ENCODE measurements around the gene RAB11FIP3. TPM values are rescaled to one million over a fixed set of nuclear protein-coding genes. Genes with fewer than 3 reads are reported as not detected.
A peak's percentile ranks its signal among the peaks of the same experiment; 100 is the strongest.

Gene RAB11FIP3
- total and polyA plus RNA-seq, 2 of the 13 experiments (the other 11 are each of a cell fraction or from before 2014, with no cell fraction given): 34.3 to 57.6 TPM

DNA sequence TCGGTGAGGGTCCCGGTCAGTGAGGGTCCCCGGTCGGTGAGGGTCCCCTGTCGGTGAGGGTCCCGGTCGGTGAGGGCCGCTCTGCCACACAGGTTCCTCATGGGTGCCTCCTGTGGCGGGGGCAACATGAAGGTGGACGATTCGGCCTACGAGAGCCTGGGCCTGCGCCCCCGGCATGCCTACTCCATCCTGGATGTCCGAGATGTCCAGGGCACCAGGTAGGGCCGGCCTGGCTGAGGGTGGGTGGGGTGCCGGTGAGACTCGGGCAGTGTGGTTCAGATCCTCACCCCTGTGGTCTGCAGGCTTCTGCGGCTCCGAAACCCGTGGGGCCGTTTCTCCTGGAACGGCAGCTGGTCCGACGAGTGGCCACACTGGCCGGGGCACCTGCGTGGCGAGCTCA, 125.8 kb downstream of the RAB11FIP3 start:
- FAIRE-seq (no peak), DNase-seq (ENCODE audit: low spot score) (no peak), ATAC-seq (no peak)
- H3K4me2 ChIP-seq (ENCODE audit: low read depth, low read length): no peak overlapping the region
- in situ Hi-C loops (cut with HindIII; ENCODE audit: extremely low pct_ligation_motif_present, low pct_unique_long_range_greater_than_20kb) (no loop called here), intact Hi-C loops (cut with micrococcal nuclease; ENCODE audit: unreplicated experiment) (no loop called here)
- no peaks in the 10 kb centered on the region for H3K9me3 ChIP-seq (ENCODE audit: low read length)
- H3K27me3 ChIP-seq (ENCODE audit: control insufficient read depth in 1 of 2, insufficient read depth in 2 of 2, low read length in 2 of 2): no peaks in the 10 kb centered on the region
- no peak overlapping the region for H3K4me3 ChIP-seq (replicated peaks in 1 of 3; ENCODE audit: insufficient read depth in 1 of 3, low read depth in 2 of 3, low read length in 3 of 3)
- peaks cover 27% of the 10 kb centered on the region for H3K4me1 ChIP-seq (ENCODE audit: insufficient read depth, low read length)
- TF ChIP-seq ZFYVE20 (CRISPR knock-in tag; IDR thresholded peaks at IDR 0.05; ENCODE audit: borderline replicate concordance, low read depth) (no peak), AGO2 (optimal IDR thresholded peaks at IDR 0.05; ENCODE audit: low read depth, low read length) (peak; percentile 20), HNRNPLL (IDR thresholded peaks at IDR 0.05; ENCODE audit: low read depth, low read length, poor library complexity, severe bottlenecking) (peak; percentile 8)
- no peak overlapping the region for H2AFZ ChIP-seq (ENCODE audit: low read length)
- CTCF ChIA-PET (ENCODE audit: low intra/inter-chr PET ratio, low total read pairs): no interaction called here
- H3K79me2 ChIP-seq (ENCODE audit: insufficient read depth, low read length): no peaks in the 10 kb centered on the region
- no peak overlapping the region for H3K27ac ChIP-seq (ENCODE audit: extremely low read length, insufficient read depth, low read length)
- H3K36me3 ChIP-seq (replicated peaks in 1 of 2; ENCODE audit: control insufficient read depth in 1 of 2, insufficient read depth in 2 of 2, low read length in 2 of 2): peaks cover 4 to 8% of the 10 kb centered on the region in 2 experiments; a peak in 2 of 5 replicates
- no peak overlapping the region for H3K9ac ChIP-seq (ENCODE audit: insufficient read depth, low read depth, low read length)
- no peaks in the 10 kb centered on the region for H4K20me1 ChIP-seq (ENCODE audit: insufficient read depth, low read length)
- POLR2A ChIA-PET: no interaction called here
- BruUV-seq (replicated peaks): no TSS peak
- WGBS (ENCODE audit: low lambda C conversion rate): 93% methylated on average over 14 of the region's 28 CpGs

GRCh38 chr16:552171-552570, 126.7 kb downstream of the RAB11FIP3 start:
- Histone ChIP-seq H4K20me1 (ENCODE audit: insufficient read depth, low read length) (no peaks in the 10 kb centered on the region), H3K79me2 (ENCODE audit: insufficient read depth, low read length) (no peaks in the 10 kb centered on the region), H3K9ac (ENCODE audit: insufficient read depth, low read depth, low read length) (no peak overlapping the region), H3K4me2 (ENCODE audit: low read depth, low read length) (no peak overlapping the region), H2AFZ (ENCODE audit: low read length) (no peak overlapping the region), H3K27ac (ENCODE audit: extremely low read length, insufficient read depth, low read length) (no peak overlapping the region), H3K4me3 (replicated peaks in 1 of 3; ENCODE audit: insufficient read depth in 1 of 3, low read depth in 2 of 3, low read length in 3 of 3) (no peak overlapping the region), H3K9me3 (ENCODE audit: low read length) (no peaks in the 10 kb centered on the region), H3K4me1 (ENCODE audit: insufficient read depth, low read length) (peaks cover 36% of the 10 kb centered on the region), H3K27me3 (ENCODE audit: control insufficient read depth in 1 of 2, insufficient read depth in 2 of 2, low read length in 2 of 2) (0 out of 5 replicates have a peak, but pooled peaks cover 0 to 1% of the 10 kb centered on the region in 2 experiments), H3K36me3 (replicated peaks in 1 of 2; ENCODE audit: control insufficient read depth in 1 of 2, insufficient read depth in 2 of 2, low read length in 2 of 2) (peaks cover 4 to 8% of the 10 kb centered on the region in 2 experiments; a peak in 2 of 5 replicates)
- in situ Hi-C loops (cut with HindIII; ENCODE audit: extremely low pct_ligation_motif_present, low pct_unique_long_range_greater_than_20kb) (no loop called here), intact Hi-C loops (cut with micrococcal nuclease; ENCODE audit: unreplicated experiment) (no loop called here)
- ChIA-PET CTCF (ENCODE audit: low intra/inter-chr PET ratio, low total read pairs) (no interaction called here), POLR2A (interaction anchor here (0.5 kb wide), 1 partner anchor 429 kb away, joined by 3 read pairs; no protein-coding TSS in a partner anchor)
- 98% methylated on average over 16 of the region's 35 CpGs for WGBS (ENCODE audit: low lambda C conversion rate)
- ATAC-seq (no peak), DNase-seq (ENCODE audit: low spot score) (no peak), FAIRE-seq (no peak)
- no TSS peak for BruUV-seq (replicated peaks)
- TF ChIP-seq ZBTB20 (CRISPR knock-in tag; IDR thresholded peaks at IDR 0.05; ENCODE audit: borderline replicate concordance, low read depth): no peak
- no peak for TF ChIP-seq MBD4 (IDR thresholded peaks at IDR 0.05; ENCODE audit: borderline replicate concordance, low read length)
- TF ChIP-seq MED8 (CRISPR knock-in tag; IDR thresholded peaks at IDR 0.05; ENCODE audit: insufficient replicate concordance): no peak
- TF ChIP-seq SAFB2 (CRISPR knock-in tag; IDR thresholded peaks at IDR 0.05; ENCODE audit: borderline replicate concordance, low read depth): no peak
- no peak for TF ChIP-seq ZNF224 (CRISPR knock-in tag; IDR thresholded peaks at IDR 0.05)
- TF ChIP-seq RBM39 (IDR thresholded peaks at IDR 0.05; ENCODE audit: low read depth, low read length, poor library complexity, severe bottlenecking): no peak
- TF ChIP-seq FIP1L1 (IDR thresholded peaks at IDR 0.05; ENCODE audit: borderline replicate concordance, insufficient read depth, low read depth, low read length): no peak
- TF ChIP-seq ARID2 (CRISPR knock-in tag; IDR thresholded peaks at IDR 0.05; ENCODE audit: borderline replicate concordance): no peak
- TF ChIP-seq KDM6A (CRISPR knock-in tag; IDR thresholded peaks at IDR 0.05; ENCODE audit: low read depth): no peak
- TF ChIP-seq SATB2 (CRISPR knock-in tag; IDR thresholded peaks at IDR 0.05): no peak
- TF ChIP-seq ZNF296 (CRISPR knock-in tag; conservative IDR thresholded peaks at IDR 0.05): no peak
- TF ChIP-seq MLX (CRISPR knock-in tag; IDR thresholded peaks at IDR 0.05): no peak
